Natural killer cell (primary cell): ENCODE results near the gene CRABP2. TPM values are rescaled to one million over a fixed set of nuclear protein-coding genes. Genes with fewer than 3 reads are reported as not detected.

ENCODE experiments used
- ATAC-seq, 3 donors: fragments of 150-1000 bp in 2 of 3; fragments of 200-7000 bp in 1 of 3; cut with Tn5 transposase; 1 replicate in 1 of 3; 2 replicates in 2 of 3; pipeline ENCODE4 v1.10.0; 2021; ENCODE audit warnings: mild to moderate bottlenecking in 2 of 3, moderate library complexity in 2 of 3
- DNase-seq, 2 donors: peaks; one replicate each; pipeline versions ENCODE4 v3.0.0 to v3.0.0-alpha.2; 2013 to 2021; ENCODE audit warnings: mixed read lengths in 1 of 2
- H3K27ac ChIP-seq: one replicate; pipeline ENCODE4 v1.5.1; 2013; ENCODE audit warnings: mild to moderate bottlenecking, low read length
- H3K27me3 ChIP-seq: one replicate; pipeline ENCODE4 v1.6.1; 2013; ENCODE audit warnings: low read length; ENCODE audit not compliant: control insufficient read depth, insufficient read depth
- H3K36me3 ChIP-seq: one replicate; pipeline ENCODE4 v1.6.1; 2013; ENCODE audit warnings: low read length; ENCODE audit not compliant: control insufficient read depth, insufficient read depth
- H3K4me1 ChIP-seq: one replicate; pipeline ENCODE4 v1.6.1; 2013; ENCODE audit warnings: low read length; ENCODE audit not compliant: control insufficient read depth, insufficient read depth
- H3K4me3 ChIP-seq: one replicate; pipeline ENCODE4 v1.5.1; 2013; ENCODE audit warnings: low read length
- H3K9me3 ChIP-seq: one replicate; pipeline ENCODE4 v1.6.1; 2013; ENCODE audit warnings: low read length; ENCODE audit not compliant: control insufficient read depth, insufficient read depth
- H3K27ac Mint-ChIP-seq, 2 donors: one replicate each; pipeline ENCODE4 v1.8.0; 2022; ENCODE audit warnings: mild to moderate bottlenecking in 2 of 2, mixed read lengths in 2 of 2, moderate library complexity in 1 of 2
- H3K27me3 Mint-ChIP-seq, 2 donors: one replicate each; pipeline ENCODE4 v1.8.0; 2022; ENCODE audit warnings: low read depth in 2 of 2, mixed read lengths in 2 of 2
- H3K36me3 Mint-ChIP-seq: one replicate; pipeline ENCODE4 v1.8.0; 2022; ENCODE audit warnings: mixed read lengths
- H3K4me1 Mint-ChIP-seq, 2 donors: one replicate each; pipeline ENCODE4 v1.8.0; 2022; ENCODE audit warnings: mixed read lengths in 2 of 2
- H3K4me3 Mint-ChIP-seq: one replicate; pipeline ENCODE4 v1.8.0; 2022; ENCODE audit warnings: mild to moderate bottlenecking, moderate library complexity, mixed read lengths
- H3K9me3 Mint-ChIP-seq, 2 donors: one replicate each; pipeline ENCODE4 v1.8.0; 2022; ENCODE audit warnings: mixed read lengths in 2 of 2
- CTCF ChIP-seq: fragments of 200-600 bp; IDR thresholded peaks from one replicate; pipeline ENCODE4 v1.8.0; 2022; ENCODE audit warnings: antibody characterized with exemption
- WGBS: methylation state at CpG from one replicate; pipeline ENCODE4 v1.1.7; 2013; ENCODE audit warnings: missing lambda C conversion rate; ENCODE audit not compliant: insufficient coverage; 5-methylcytosine and 5-hydroxymethylcytosine counted together
- intact Hi-C: fragments of 100-400 bp; cut with micrococcal nuclease; formaldehyde crosslinking; loops from one replicate; pipeline ENCODE4 v1.14.2; 2022
- total RNA-seq, 4 donors: library from RNA; stranded (reverse); fragments of 120-200 nt in 1 of 4; gene quantifications; one replicate each; pipeline versions ENCODE4 v1.2.3 to v1.2.4, GENCODE V29; 2013 to 2022

The CRABP2 gene
- total RNA-seq, 3 donors from 2014 or later (not counting 1 experiment from before 2014, with no cell fraction given) = 3.0 to 3.8 (median 3.0) TPM

DNA sequence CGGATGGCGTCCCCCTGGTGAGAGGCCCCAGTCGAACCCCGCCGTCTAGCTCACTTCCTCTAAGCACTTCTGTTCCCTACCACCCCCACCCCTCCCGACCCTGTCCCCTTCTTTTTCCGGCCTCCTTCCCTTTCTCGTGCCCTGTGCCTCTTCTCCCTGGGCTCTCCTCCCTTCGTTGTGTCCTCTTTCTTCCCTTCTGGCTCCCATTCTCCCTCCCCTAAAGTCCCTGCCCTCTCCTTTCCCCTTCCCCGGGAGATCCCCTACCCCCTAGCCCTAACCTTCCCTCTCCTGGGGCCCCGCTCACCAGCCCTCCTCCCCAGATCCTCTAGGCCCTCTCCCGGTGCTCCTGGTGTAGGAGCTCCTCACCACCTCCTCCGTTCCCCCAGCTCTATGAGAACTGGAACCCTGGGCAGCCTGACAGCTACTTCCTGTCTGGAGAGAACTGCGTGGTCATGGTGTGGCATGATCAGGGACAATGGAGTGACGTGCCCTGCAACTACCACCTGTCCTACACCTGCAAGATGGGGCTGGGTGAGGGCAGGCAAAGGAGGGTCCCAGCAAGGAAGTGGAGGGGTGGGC is 47.6 kb downstream of the CRABP2 start:
- Histone ChIP-seq H3K4me3 (no peak overlapping the region), H3K9me3 (no peaks in the 10 kb centered on the region), H3K27ac (no peak overlapping the region), H3K27me3 (peaks cover 28% of the 10 kb centered on the region), H3K4me1 (peaks cover 62% of the 10 kb centered on the region), H3K36me3 (no peaks in the 10 kb centered on the region)
- peak overlapping the region in 1 of 2 donors; percentile 82 for H3K27ac Mint-ChIP-seq
- H3K4me1 Mint-ChIP-seq = peaks cover 50 to 60% of the 10 kb centered on the region in 2 donors
- peak; percentile 27 for TF ChIP-seq CTCF
- H3K9me3 Mint-ChIP-seq = no peaks in the 10 kb centered on the region
- no peak for ATAC-seq
- intact Hi-C loops = loop anchor here (2.0 kb wide), 1 partner anchor 31 kb away; no protein-coding TSS in a partner anchor
- no peak for DNase-seq
- H3K27me3 Mint-ChIP-seq = peaks cover 39 to 41% of the 10 kb centered on the region in 2 donors
- peak overlapping the region; percentile 84 for H3K4me3 Mint-ChIP-seq
- 11% methylated on average over 14 of the region's 15 CpGs for WGBS
- H3K36me3 Mint-ChIP-seq = no peaks in the 10 kb centered on the region

- H3K4me1 ChIP-seq = peaks cover 56% of the 10 kb centered on the region
- peaks cover 42 to 44% of the 10 kb centered on the region in 2 donors for H3K27me3 Mint-ChIP-seq
Measured at GRCh38 chr1:156656806-156657740, 48.3 kb downstream of the CRABP2 start.

GRCh38 chr1:156655904-156656516 is 49.4 kb downstream of the CRABP2 start:
- ATAC-seq = no peak
- Mint-ChIP-seq H3K27ac (no peak overlapping the region), H3K9me3 (no peaks in the 10 kb centered on the region), H3K36me3 (no peaks in the 10 kb centered on the region), H3K4me1 (peaks cover 44 to 51% of the 10 kb centered on the region in 2 donors), H3K27me3 (peaks cover 46 to 50% of the 10 kb centered on the region in 2 donors), H3K4me3 (no peak overlapping the region)
- Histone ChIP-seq H3K27me3 (peaks cover 33% of the 10 kb centered on the region), H3K36me3 (no peaks in the 10 kb centered on the region), H3K27ac (no peak overlapping the region), H3K4me1 (peaks cover 46% of the 10 kb centered on the region), H3K4me3 (no peak overlapping the region), H3K9me3 (no peaks in the 10 kb centered on the region)
- no peak for DNase-seq
- 52% methylated on average over 6 of the region's 9 CpGs for WGBS
- intact Hi-C loops = loop anchor here (2.0 kb wide), 1 partner anchor 29 kb away; no protein-coding TSS in a partner anchor
- TF ChIP-seq CTCF = no peak

More at GRCh38 chr1:156656806-156657740, 48.3 kb downstream of the CRABP2 start:
- Mint-ChIP-seq H3K36me3 (no peaks in the 10 kb centered on the region), H3K9me3 (no peaks in the 10 kb centered on the region), H3K27ac (peak overlapping the region in 1 of 2 donors; percentile 82), H3K4me3 (peak overlapping the region; percentile 84), H3K4me1 (peaks cover 50 to 58% of the 10 kb centered on the region in 2 donors)
- no peak overlapping the region for H3K27ac ChIP-seq
- peaks cover 28% of the 10 kb centered on the region for H3K27me3 ChIP-seq
- DNase-seq (peak; percentile 71 to 87), ATAC-seq (peak; percentile 39 to 48 (median 39))
- H3K36me3 ChIP-seq = no peaks in the 10 kb centered on the region
- H3K4me3 ChIP-seq = peak overlapping the region; percentile 26
- TF ChIP-seq CTCF = peak; percentile 91
- WGBS = 2% methylated on average over 54 of the region's 54 CpGs
- intact Hi-C loops = loop anchor here (2.0 kb wide), 1 partner anchor 30 kb away; no protein-coding TSS in a partner anchor
- no peaks in the 10 kb centered on the region for H3K9me3 ChIP-seq
